SK-N-SH (cell line): Measurements from ENCODE around the gene CDH23.

Experiments
- IRF3 ChIP-seq: fragments of 150-350 bp; IDR thresholded peaks from 2 replicates; pipeline ENCODE4 v1.6.1; 2016; ENCODE audit warnings: mild to moderate bottlenecking, low read depth, low read length
- MAX ChIP-seq: IDR thresholded peaks from 2 replicates; pipeline ENCODE4 v1.4.0; 2012; ENCODE audit warnings: low read depth
- PBX3 ChIP-seq: IDR thresholded peaks from 2 replicates; pipeline ENCODE4; 2012
- YY1 ChIP-seq: IDR thresholded peaks from 2 replicates; pipeline ENCODE4 v1.4.0; 2012; ENCODE audit warnings: low read depth, mild to moderate bottlenecking

- TF ChIP-seq PBX3: no peak
- no peak for TF ChIP-seq IRF3
- TF ChIP-seq MAX: no peak
- no peak for TF ChIP-seq YY1
Observed at GRCh38 chr10:71372882-71373495, 23.7 kb upstream of the CDH23 start.
